ENCODE results near the gene KRT6A. TPM values are rescaled to one million over a fixed set of nuclear protein-coding genes. Genes with fewer than 3 reads are reported as not detected.

The KRT6A gene
- total and polyA plus RNA-seq, 10 of the 15 experiments (the other 5 are each of a cell fraction or from before 2014, with no cell fraction given) = 0.96 TPM; not detected in 9

GRCh38 chr12:52508211-52508610, 15.2 kb upstream of the KRT6A start:
- Histone ChIP-seq H3K79me2 (ENCODE audit: control insufficient read depth, insufficient read depth, low read length) (no peaks in the 10 kb centered on the region), H3K27me3 (replicated peaks in 1 of 2; ENCODE audit: control insufficient read depth in 2 of 2, insufficient read depth in 2 of 2, low read length in 1 of 2) (no peaks in the 10 kb centered on the region), H2AFZ (ENCODE audit: control insufficient read depth, low read depth, low read length) (no peak overlapping the region), H4K20me1 (ENCODE audit: control insufficient read depth, insufficient read depth) (no peaks in the 10 kb centered on the region), H3K36me3 (ENCODE audit: control insufficient read depth in 2 of 2, insufficient read depth in 2 of 2, low read length in 1 of 2) (no peaks in the 10 kb centered on the region), H3K4me3 (no peak overlapping the region), H3K9me3 (replicated peaks; ENCODE audit: control insufficient read depth, insufficient read depth, low read length) (no peaks in the 10 kb centered on the region; the same call in 1 of the 3 replicates), H3K4me2 (ENCODE audit: control insufficient read depth, insufficient read depth) (no peak overlapping the region), H3K27ac (ENCODE audit: control insufficient read depth, insufficient read depth) (no peak overlapping the region), H3K9ac (ENCODE audit: control insufficient read depth, insufficient read depth, low read length) (no peak overlapping the region), H3K4me1 (ENCODE audit: control insufficient read depth, insufficient read depth, low read length) (no peaks in the 10 kb centered on the region)
- SMC1A ChIA-PET (ENCODE audit: uncharacterized antibody, unreplicated experiment) = no interaction called here
- ATAC-seq (no peak), FAIRE-seq (no peak), DNase-seq (ENCODE audit: low read depth, low spot score) (no peak)
- intact Hi-C loops (cut with micrococcal nuclease; ENCODE audit: unreplicated experiment) = loop anchor here (10.0 kb wide), 1 partner anchor 133 kb away; no protein-coding TSS in a partner anchor
- WGBS (ENCODE audit: insufficient coverage, insufficient replicate concordance, low lambda C conversion rate, missing lambda C conversion rate) = 3% methylated on average over 5 of the region's 5 CpGs
- POLR2A ChIA-PET = no interaction called here
- in situ Hi-C loops (cut with MboI) = no loop called here
- RAD21 ChIA-PET (ENCODE audit: unreplicated experiment) = no interaction called here
- no TSS peak for BruUV-seq (replicated peaks)
- TF ChIP-seq IKZF2 (IDR thresholded peaks at IDR 0.05) = no peak
- TF ChIP-seq PAX8 (IDR thresholded peaks at IDR 0.05) = no peak
- CTCF ChIA-PET = no interaction called here

- Histone ChIP-seq H3K4me2 (ENCODE audit: control insufficient read depth, insufficient read depth) (no peak overlapping the region), H3K9me3 (replicated peaks; ENCODE audit: control insufficient read depth, insufficient read depth, low read length) (no peaks in the 10 kb centered on the region; the same call in 1 of the 3 replicates), H3K4me3 (no peak overlapping the region), H3K36me3 (ENCODE audit: control insufficient read depth in 2 of 2, insufficient read depth in 2 of 2, low read length in 1 of 2) (no peaks in the 10 kb centered on the region), H3K9ac (ENCODE audit: control insufficient read depth, insufficient read depth, low read length) (no peak overlapping the region), H3K27ac (ENCODE audit: control insufficient read depth, insufficient read depth) (no peak overlapping the region), H3K4me1 (ENCODE audit: control insufficient read depth, insufficient read depth, low read length) (no peaks in the 10 kb centered on the region), H3K79me2 (ENCODE audit: control insufficient read depth, insufficient read depth, low read length) (no peaks in the 10 kb centered on the region), H3K27me3 (replicated peaks in 1 of 2; ENCODE audit: control insufficient read depth in 2 of 2, insufficient read depth in 2 of 2, low read length in 1 of 2) (no peaks in the 10 kb centered on the region), H2AFZ (ENCODE audit: control insufficient read depth, low read depth, low read length) (no peak overlapping the region), H4K20me1 (ENCODE audit: control insufficient read depth, insufficient read depth) (no peaks in the 10 kb centered on the region)
- no TSS peak for BruUV-seq (replicated peaks)
- in situ Hi-C loops (cut with MboI) = no loop called here
- TF ChIP-seq YY1 (IDR thresholded peaks at IDR 0.05; ENCODE audit: low read depth, low read length) (peak; percentile 49; the same call in 1 of the 2 replicates), SP1 (IDR thresholded peaks at IDR 0.05; ENCODE audit: low read depth, low read length) (no peak), SMC3 (IDR thresholded peaks at IDR 0.05; ENCODE audit: borderline replicate concordance, low read length) (peak; percentile 34; the same call in 1 of the 2 replicates), CTCF (IDR thresholded peaks at IDR 0.05 in 2 of 3, conservative IDR thresholded peaks at IDR 0.05 in 1 of 3; ENCODE audit: control insufficient read depth in 2 of 3, extremely low read depth in 1 of 3, insufficient read depth in 1 of 3, low read depth in 3 of 3, low read length in 3 of 3) (peak; percentile 35 to 48 (median 41); a peak in 5 of 6 replicates)
- ATAC-seq = peak; percentile 48; the same call in 1 of the 3 replicates
- intact Hi-C loops (cut with micrococcal nuclease; ENCODE audit: unreplicated experiment) = loop anchor here (10.0 kb wide), 1 partner anchor 132 kb away; no protein-coding TSS in a partner anchor
- 2% methylated on average over 4 of the region's 4 CpGs for WGBS (ENCODE audit: insufficient coverage, insufficient replicate concordance, low lambda C conversion rate, missing lambda C conversion rate)
- no peak for FAIRE-seq
- no peak for DNase-seq (ENCODE audit: low read depth, low spot score)
- CTCF ChIA-PET = interaction anchor here (1.7 kb wide), 1 partner anchor 9 kb away, joined by 5 read pairs; no protein-coding TSS in a partner anchor
- RAD21 ChIA-PET (ENCODE audit: unreplicated experiment) = no interaction called here
- SMC1A ChIA-PET (ENCODE audit: uncharacterized antibody, unreplicated experiment) = interaction anchor here (1.0 to 1.7 kb wide), 4 partner anchors 9 to 266 kb away, joined by 3 to 5 read pairs (median 4); no protein-coding TSS in a partner anchor
- POLR2A ChIA-PET = no interaction called here
Measured at GRCh38 chr12:52506858-52507715, 14.0 kb upstream of the KRT6A start.

Measured in GM12878 (cell line).